Activated effector memory CD4-positive, alpha-beta T cell treated with anti-CD3 and anti-CD28 coated beads, Interleukin-2, amount 50 U/mL, for 16 hours (primary cell): ENCODE data around the gene CT45A7.
"Not testable (repeated sequence)": the region's sequence is repeated elsewhere in the genome, so short reads cannot be mapped to it uniquely, and the experiment has no call there.

Experiments used
- DNase-seq: peaks from one replicate; pipeline ENCODE4 v3.0.0-alpha.2; 2020

Gene CT45A7

GRCh38 chrX:135837180-135837579 lies at the start of gene CT45A7:
TSS of gene CT45A7 (minus strand) at chrX:135837280. CDS start at chrX:135833533, 3,747 bp downstream.
- DNase-seq = not testable (repeated sequence)

- not testable (repeated sequence) for DNase-seq
Observed at GRCh38 chrX:135882741-135883140, 45.7 kb upstream of the CT45A7 start.

- not testable (repeated sequence) for DNase-seq
Observed at GRCh38 chrX:135871712-135872111, 34.6 kb upstream of the CT45A7 start, which contains the start of gene CT45A9. TSS of gene CT45A9 (minus strand) at chrX:135871812. CDS start at chrX:135868061, 3,751 bp downstream.

GRCh38 chrX:135854438-135854837 lies 17.4 kb upstream of the CT45A7 start, which contains the start of gene CT45A8:
TSS of gene CT45A8 (minus strand) at chrX:135854538. CDS start at chrX:135850783, 3,755 bp downstream.
- DNase-seq = not testable (repeated sequence)

- not testable (repeated sequence) for DNase-seq
Observed at GRCh38 chrX:135819912-135820311, 17.2 kb downstream of the CT45A7 start, which contains the start of gene CT45A2. TSS of gene CT45A2 (minus strand) at chrX:135820012. CDS start at chrX:135816265, 3,747 bp downstream.

GRCh38 chrX:135802687-135803086 lies 34.4 kb downstream of the CT45A7 start, which contains the start of gene CT45A6:
TSS of gene CT45A6 (minus strand) at chrX:135802787. CDS start at chrX:135798993, 3,794 bp downstream.
- not testable (repeated sequence) for DNase-seq

GRCh38 chrX:135785403-135785802 lies 51.7 kb downstream of the CT45A7 start, which contains the start of gene CT45A5:
TSS of gene CT45A5 (minus strand) at chrX:135785503. CDS start at chrX:135781729, 3,774 bp downstream.
- not testable (repeated sequence) for DNase-seq
